Caco-2 (cell line): ENCODE data around the gene CBLN1. TPM values are rescaled to one million over a fixed set of nuclear protein-coding genes. Genes with fewer than 3 reads are reported as not detected.

Source experiments
- BruUV-seq: library from RNA; stranded (reverse); fragments of 400-500 nt; replicated peaks from 2 replicates; lab custom pipeline; 2021; lab: Mats Ljungman, UMichigan
- CTCF ChIA-PET: fragments of 300-600 bp; sonication (Branson Sonifier 250); formaldehyde crosslinking; loops from one replicate; lab custom pipeline; 2022; ENCODE audit warnings: antibody characterized with exemption; lab: Charles Lee
- POLR2A ChIA-PET: fragments of 300-600 bp; sonication (Branson Sonifier 250); formaldehyde crosslinking; loops from one replicate; lab custom pipeline; 2022; ENCODE audit warnings: antibody characterized with exemption; lab: Charles Lee
- DNase-seq, 2 experiments: peaks; one replicate each; pipeline versions ENCODE4 v3.0.0 to v3.0.0-alpha.2; 2020 to 2022
- H3K27me3 ChIP-seq: replicated peaks from 2 replicates; pipeline ENCODE4 v1.6.0; 2011; ENCODE audit warnings: low read length; ENCODE audit not compliant: control insufficient read depth, insufficient read depth
- H3K36me3 ChIP-seq: 2 replicates; pipeline ENCODE4 v1.5.1; 2011; ENCODE audit warnings: low read length; ENCODE audit not compliant: control insufficient read depth, insufficient read depth
- H3K4me1 ChIP-seq: fragments of 250-450 bp; sonication (Bioruptor Pico); 2 replicates; pipeline ENCODE4 v1.5.1; 2020; ENCODE audit warnings: mild to moderate bottlenecking
- H3K4me3 ChIP-seq: 2 replicates; pipeline ENCODE4 v1.5.1; 2011; ENCODE audit warnings: low read depth, mild to moderate bottlenecking, control low read depth, low read length
- H3K9me3 ChIP-seq: fragments of 250-450 bp; sonication (Bioruptor Pico); 2 replicates; pipeline ENCODE4 v1.5.1; 2020; ENCODE audit warnings: mild to moderate bottlenecking, moderate library complexity
- H3K27ac Mint-ChIP-seq: one replicate; pipeline ENCODE4 v1.8.0; 2022; ENCODE audit warnings: mixed read lengths; ENCODE audit not compliant: unreplicated experiment
- H3K27me3 Mint-ChIP-seq: one replicate; pipeline ENCODE4 v1.8.0; 2022; ENCODE audit warnings: mixed read lengths; ENCODE audit not compliant: insufficient read depth, unreplicated experiment
- H3K36me3 Mint-ChIP-seq: one replicate; pipeline ENCODE4 v1.8.0; 2022; ENCODE audit warnings: mild to moderate bottlenecking, mixed read lengths; ENCODE audit not compliant: insufficient read depth, unreplicated experiment
- H3K4me1 Mint-ChIP-seq: one replicate; pipeline ENCODE4 v1.8.0; 2022; ENCODE audit warnings: low read depth, mixed read lengths; ENCODE audit not compliant: unreplicated experiment
- H3K4me3 Mint-ChIP-seq: one replicate; pipeline ENCODE4 v1.8.0; 2022; ENCODE audit warnings: mild to moderate bottlenecking, moderate library complexity, mixed read lengths; ENCODE audit not compliant: unreplicated experiment
- H3K9me3 Mint-ChIP-seq: one replicate; pipeline ENCODE4 v1.8.0; 2022; ENCODE audit warnings: mixed read lengths; ENCODE audit not compliant: unreplicated experiment
- CTCF ChIP-seq, 2 experiments: fragments of 200-600 bp in 1 of 2; IDR thresholded peaks; 1 replicate in 1 of 2; 2 replicates in 1 of 2; pipeline versions ENCODE4 v1.5.1 to v1.8.0; 2011 to 2022; ENCODE audit warnings: antibody characterized with exemption in 1 of 2, control low read depth in 1 of 2, inconsistent platforms in 1 of 2, low read depth in 1 of 2, low read length in 1 of 2, mild to moderate bottlenecking in 1 of 2, moderate library complexity in 1 of 2; ENCODE audit not compliant: insufficient read depth in 1 of 2, severe bottlenecking in 1 of 2, unreplicated experiment in 1 of 2
- intact Hi-C: fragments of 100-400 bp; cut with micrococcal nuclease; formaldehyde crosslinking; loops from one replicate; pipeline ENCODE4 v1.10.0; 2022; ENCODE audit not compliant: unreplicated experiment
- total RNA-seq: library from RNA; stranded (reverse); gene quantifications from 2 replicates; pipeline ENCODE4 v1.2.3, GENCODE V29; 2022

The CBLN1 gene
- total RNA-seq, 1 experiment from 2014 or later = not detected

DNA sequence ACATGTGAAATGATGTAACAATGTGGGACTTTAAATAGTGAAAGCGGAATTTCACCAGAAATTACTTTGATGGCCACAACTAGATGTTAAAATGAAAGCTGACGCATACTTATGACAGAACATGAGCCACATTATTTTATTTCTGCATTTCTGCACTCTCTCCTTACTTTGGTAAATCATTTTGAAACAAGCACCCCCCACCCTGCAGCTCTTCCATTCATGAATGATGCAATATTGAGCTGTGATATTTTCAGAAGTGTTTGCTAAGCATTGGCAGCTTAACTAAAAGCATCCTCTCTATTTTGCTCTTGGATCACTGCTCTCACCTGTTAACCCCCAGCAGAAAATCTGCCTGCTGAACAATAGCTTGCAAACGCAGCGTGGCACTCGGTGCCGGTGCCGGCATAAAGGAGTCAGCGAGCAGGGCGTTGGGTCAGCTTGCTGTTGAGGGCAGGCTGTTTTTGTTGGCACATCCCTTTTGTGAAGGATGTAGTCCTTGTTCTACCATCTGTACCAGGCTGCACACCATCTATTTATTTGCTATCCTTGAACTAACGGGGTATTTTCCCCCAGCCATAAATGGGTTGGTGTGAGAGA lies 30.8 kb upstream of the CBLN1 start:
- H3K27ac Mint-ChIP-seq = no peak overlapping the region
- peaks cover 11% of the 10 kb centered on the region for H3K27me3 Mint-ChIP-seq
- no peak for TF ChIP-seq CTCF (IDR thresholded peaks at IDR 0.05; ENCODE audit: insufficient read depth in 1 of 2, low read depth in 1 of 2, low read length in 1 of 2, severe bottlenecking in 1 of 2, unreplicated experiment in 1 of 2)
- H3K27me3 ChIP-seq = no peaks in the 10 kb centered on the region; the same call in 1 of the 2 replicates
- ChIA-PET CTCF (no interaction called here), POLR2A (no interaction called here)
- no peaks in the 10 kb centered on the region for H3K4me1 ChIP-seq
- intact Hi-C loops = no loop called here
- no peaks in the 10 kb centered on the region for H3K9me3 Mint-ChIP-seq
- no peak overlapping the region for H3K4me3 Mint-ChIP-seq
- no TSS peak for BruUV-seq
- no peak overlapping the region for H3K4me3 ChIP-seq
- no peaks in the 10 kb centered on the region for H3K9me3 ChIP-seq
- H3K36me3 ChIP-seq = no peaks in the 10 kb centered on the region
- H3K36me3 Mint-ChIP-seq = no peaks in the 10 kb centered on the region
- H3K4me1 Mint-ChIP-seq = no peaks in the 10 kb centered on the region
- DNase-seq = no peak

DNA sequence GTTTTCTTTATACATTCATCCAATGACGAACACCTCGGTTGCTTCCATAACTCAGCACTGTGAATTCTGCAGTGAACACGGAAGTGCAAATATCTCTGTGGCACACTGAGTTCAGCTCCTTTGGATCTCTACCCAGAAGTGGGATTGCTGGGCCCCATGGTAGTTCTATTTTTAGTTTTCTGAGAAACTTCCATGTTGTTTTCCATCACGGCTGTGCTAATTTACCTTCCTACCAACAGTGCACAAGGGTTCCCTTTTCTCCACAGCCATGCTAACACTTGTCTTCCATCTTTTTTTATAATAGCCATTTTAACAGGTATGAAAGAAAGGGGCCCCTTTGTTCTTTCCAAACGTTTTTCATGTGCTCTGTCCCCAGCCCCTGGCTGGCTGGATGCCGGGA lies 30.2 kb upstream of the CBLN1 start:
- Histone ChIP-seq H3K27me3 (no peaks in the 10 kb centered on the region; the same call in 1 of the 2 replicates), H3K4me3 (no peak overlapping the region), H3K36me3 (no peaks in the 10 kb centered on the region), H3K4me1 (no peaks in the 10 kb centered on the region), H3K9me3 (no peaks in the 10 kb centered on the region)
- no peaks in the 10 kb centered on the region for H3K9me3 Mint-ChIP-seq
- H3K4me3 Mint-ChIP-seq = no peak overlapping the region
- TF ChIP-seq CTCF (IDR thresholded peaks at IDR 0.05; ENCODE audit: insufficient read depth in 1 of 2, low read depth in 1 of 2, low read length in 1 of 2, severe bottlenecking in 1 of 2, unreplicated experiment in 1 of 2) = no peak
- BruUV-seq = no TSS peak
- H3K4me1 Mint-ChIP-seq = no peaks in the 10 kb centered on the region
- POLR2A ChIA-PET = no interaction called here
- H3K27ac Mint-ChIP-seq = no peak overlapping the region
- H3K36me3 Mint-ChIP-seq = no peaks in the 10 kb centered on the region
- H3K27me3 Mint-ChIP-seq = peaks cover 14% of the 10 kb centered on the region
- DNase-seq = no peak
- CTCF ChIA-PET = no interaction called here
- intact Hi-C loops = no loop called here

DNA sequence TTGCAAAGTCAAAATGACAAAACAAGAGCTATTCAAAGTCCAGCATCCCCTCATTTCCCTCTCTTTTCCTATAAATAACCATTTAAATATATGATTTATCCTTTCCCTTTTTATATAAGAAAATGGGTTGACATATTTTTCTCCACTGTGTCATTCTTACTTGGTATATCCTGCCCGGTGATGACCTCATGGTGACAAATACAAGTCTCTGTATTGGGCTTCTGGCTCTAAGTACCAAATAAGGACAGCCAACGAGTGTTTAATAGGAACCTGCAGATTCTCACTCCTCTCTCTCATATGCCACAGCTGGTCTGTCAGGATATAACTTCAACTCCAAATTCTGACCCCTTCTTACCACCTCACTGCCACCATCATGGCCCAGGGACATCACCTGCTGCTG lies 25.5 kb upstream of the CBLN1 start:
- H3K4me1 ChIP-seq = no peaks in the 10 kb centered on the region
- ChIA-PET POLR2A (no interaction called here), CTCF (no interaction called here)
- Mint-ChIP-seq H3K9me3 (no peaks in the 10 kb centered on the region), H3K4me3 (no peak overlapping the region), H3K4me1 (no peaks in the 10 kb centered on the region), H3K36me3 (no peaks in the 10 kb centered on the region), H3K27ac (no peak overlapping the region), H3K27me3 (peaks cover 29% of the 10 kb centered on the region)
- H3K36me3 ChIP-seq = no peaks in the 10 kb centered on the region
- H3K9me3 ChIP-seq = no peaks in the 10 kb centered on the region
- DNase-seq = no peak
- TF ChIP-seq CTCF (IDR thresholded peaks at IDR 0.05; ENCODE audit: insufficient read depth in 1 of 2, low read depth in 1 of 2, low read length in 1 of 2, severe bottlenecking in 1 of 2, unreplicated experiment in 1 of 2) = no peak
- intact Hi-C loops = no loop called here
- no peak overlapping the region for H3K4me3 ChIP-seq
- BruUV-seq = no TSS peak
- no peaks in the 10 kb centered on the region for H3K27me3 ChIP-seq
